Left ventricle myocardium inferior (tissue), 1 donor: ENCODE data around the gene TESPA1. TPM values are rescaled to one million over a fixed set of nuclear protein-coding genes. Genes with fewer than 3 reads are reported as not detected.

Source experiments
- DNase-seq: peaks from one replicate; pipeline ENCODE4 v3.0.0-alpha.2; 2020
- H3K27ac ChIP-seq: fragments of 200-600 bp; replicated peaks from 2 replicates; pipeline ENCODE4 v1.8.0; 2021
- H3K27me3 ChIP-seq: fragments of 200-600 bp; 2 replicates; pipeline ENCODE4 v1.8.0; 2021; ENCODE audit warnings: low read depth
- H3K36me3 ChIP-seq: fragments of 200-600 bp; 2 replicates; pipeline ENCODE4 v1.8.0; 2021
- H3K4me1 ChIP-seq: fragments of 200-600 bp; 2 replicates; pipeline ENCODE4 v1.8.0; 2021
- H3K4me3 ChIP-seq: fragments of 200-600 bp; 2 replicates; pipeline ENCODE4 v1.8.0; 2021; ENCODE audit warnings: mild to moderate bottlenecking, moderate library complexity
- H3K9me3 ChIP-seq: fragments of 200-600 bp; replicated peaks from 2 replicates; pipeline ENCODE4 v1.8.0; 2021
- intact Hi-C: fragments of 100-400 bp; cut with micrococcal nuclease; formaldehyde crosslinking; loops from one replicate; pipeline ENCODE4 v1.11.0; 2022
- long read RNA-seq: library from polyadenylated mRNA; unstranded; transcript quantifications from one replicate; pipeline ENCODE4 v2.0.0, GENCODE V29; 2021
- total RNA-seq: library from RNA; stranded (reverse); fragmentation: NEBNext Ultra II Directional; extraction: Animal tissue kit (Norgen Biotek cat#: 25700); gene quantifications from one replicate; pipeline ENCODE4 v1.2.1, GENCODE V29; 2021
- TF ChIP-seq, protein P1 (sequence below): fragments of 200-600 bp; IDR thresholded peaks from 2 replicates; pipeline ENCODE4 v1.8.0; 2021; ENCODE audit warnings: antibody characterized with exemption, mild to moderate bottlenecking, borderline replicate concordance
- donor health status: DM: no; HTN: yes; CAD: no; lungs with severe emphysema.

The TESPA1 gene
- total RNA-seq, result 0.27 TPM
- long read RNA-seq, result 0 reads

GRCh38 chr12:54984658-54985376 is at the start of gene TESPA1:
Gene TESPA1, minus strand, starts transcription at chr12:54984762. Its CDS starts 10,200 bp downstream, at chr12:54974562.
- Histone ChIP-seq H3K4me1 (peaks cover 19% of the 10 kb centered on the region), H3K9me3 (no peaks in the 10 kb centered on the region), H3K27me3 (peaks cover 24% of the 10 kb centered on the region), H3K27ac (peak within 1 kb of the TSS; percentile 47), H3K36me3 (no peaks in the 10 kb centered on the region), H3K4me3 (peak within 1 kb of the TSS; percentile 10)
- TF ChIP-seq, protein P1, sequence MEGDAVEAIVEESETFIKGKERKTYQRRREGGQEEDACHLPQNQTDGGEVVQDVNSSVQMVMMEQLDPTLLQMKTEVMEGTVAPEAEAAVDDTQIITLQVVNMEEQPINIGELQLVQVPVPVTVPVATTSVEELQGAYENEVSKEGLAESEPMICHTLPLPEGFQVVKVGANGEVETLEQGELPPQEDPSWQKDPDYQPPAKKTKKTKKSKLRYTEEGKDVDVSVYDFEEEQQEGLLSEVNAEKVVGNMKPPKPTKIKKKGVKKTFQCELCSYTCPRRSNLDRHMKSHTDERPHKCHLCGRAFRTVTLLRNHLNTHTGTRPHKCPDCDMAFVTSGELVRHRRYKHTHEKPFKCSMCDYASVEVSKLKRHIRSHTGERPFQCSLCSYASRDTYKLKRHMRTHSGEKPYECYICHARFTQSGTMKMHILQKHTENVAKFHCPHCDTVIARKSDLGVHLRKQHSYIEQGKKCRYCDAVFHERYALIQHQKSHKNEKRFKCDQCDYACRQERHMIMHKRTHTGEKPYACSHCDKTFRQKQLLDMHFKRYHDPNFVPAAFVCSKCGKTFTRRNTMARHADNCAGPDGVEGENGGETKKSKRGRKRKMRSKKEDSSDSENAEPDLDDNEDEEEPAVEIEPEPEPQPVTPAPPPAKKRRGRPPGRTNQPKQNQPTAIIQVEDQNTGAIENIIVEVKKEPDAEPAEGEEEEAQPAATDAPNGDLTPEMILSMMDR, result no peak
- peak; percentile 60 for DNase-seq
- intact Hi-C loops, result no loop called here

DNA sequence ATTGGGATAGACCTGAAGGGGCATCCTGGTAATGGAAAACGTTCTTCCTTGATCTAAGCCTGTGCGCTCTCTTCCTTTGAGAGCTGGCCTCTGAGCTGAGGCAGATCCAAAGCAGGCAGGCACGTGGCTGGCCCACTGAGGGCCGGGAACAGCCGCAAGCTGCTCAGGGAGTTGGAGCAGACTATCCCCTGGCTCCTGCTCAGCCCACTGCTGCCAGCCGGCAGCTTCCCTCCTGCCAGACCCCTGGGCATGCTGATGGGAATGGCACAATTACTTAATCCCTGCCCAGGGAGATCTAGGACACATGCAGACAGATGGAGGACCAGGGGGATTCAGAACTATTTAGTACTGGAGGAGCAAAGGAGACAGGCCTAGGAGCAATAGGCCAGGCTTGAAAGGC is 49.7 kb upstream of the TESPA1 start:
- DNase-seq, result no peak
- H3K36me3 ChIP-seq, result no peaks in the 10 kb centered on the region
- H3K4me1 ChIP-seq, result no peaks in the 10 kb centered on the region
- no peaks in the 10 kb centered on the region for H3K9me3 ChIP-seq
- no peak overlapping the region for H3K27ac ChIP-seq
- no peak overlapping the region for H3K4me3 ChIP-seq
- intact Hi-C loops, result no loop called here
- TF ChIP-seq, protein P1, result no peak
- peaks cover 62% of the 10 kb centered on the region for H3K27me3 ChIP-seq

GRCh38 chr12:55025508-55025907 is 40.9 kb upstream of the TESPA1 start:
- H3K4me3 ChIP-seq, result no peak overlapping the region
- H3K27me3 ChIP-seq, result peaks cover 73% of the 10 kb centered on the region
- H3K9me3 ChIP-seq, result no peaks in the 10 kb centered on the region
- no peaks in the 10 kb centered on the region for H3K36me3 ChIP-seq
- no peaks in the 10 kb centered on the region for H3K4me1 ChIP-seq
- H3K27ac ChIP-seq, result no peak overlapping the region
- TF ChIP-seq, protein P1, result no peak
- intact Hi-C loops, result no loop called here
- DNase-seq, result no peak

DNA sequence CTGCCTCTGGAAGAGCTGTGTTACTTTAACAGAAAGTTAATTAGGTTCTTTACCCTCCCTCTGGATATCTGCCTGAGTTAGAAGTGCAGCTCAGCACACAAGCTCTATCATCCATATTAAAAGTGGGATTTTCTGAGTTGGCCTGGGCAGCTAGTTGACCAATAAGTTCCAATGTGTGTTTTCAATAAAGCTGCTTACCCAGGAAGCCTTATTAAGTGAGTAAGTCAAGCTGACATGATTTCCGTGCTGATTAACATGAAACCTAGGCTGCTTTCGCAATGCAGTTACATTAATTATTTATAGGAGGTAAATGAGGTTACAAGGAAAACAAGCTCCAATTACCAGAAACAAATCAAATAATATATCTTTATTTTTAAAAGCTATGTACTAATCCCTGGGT is 40.0 kb upstream of the TESPA1 start:
- no peaks in the 10 kb centered on the region for H3K4me1 ChIP-seq
- TF ChIP-seq, protein P1, result no peak
- H3K27ac ChIP-seq, result no peak overlapping the region
- DNase-seq, result no peak
- H3K36me3 ChIP-seq, result no peaks in the 10 kb centered on the region
- intact Hi-C loops, result no loop called here
- no peaks in the 10 kb centered on the region for H3K9me3 ChIP-seq
- H3K4me3 ChIP-seq, result no peak overlapping the region
- H3K27me3 ChIP-seq, result peaks cover 66% of the 10 kb centered on the region

GRCh38 chr12:55019784-55020183 is 35.2 kb upstream of the TESPA1 start, which contains the start of gene NEUROD4:
Gene NEUROD4, plus strand, starts transcription at chr12:55019974. Its CDS starts 6,466 bp downstream, at chr12:55026440.
- intact Hi-C loops, result no loop called here
- DNase-seq, result peak; percentile 19
- no peaks in the 10 kb centered on the region for H3K4me1 ChIP-seq
- peaks cover 65% of the 10 kb centered on the region for H3K27me3 ChIP-seq
- no peak within 1 kb of the TSS for H3K27ac ChIP-seq
- TF ChIP-seq, protein P1, result no peak
- H3K36me3 ChIP-seq, result no peaks in the 10 kb centered on the region
- no peaks in the 10 kb centered on the region for H3K9me3 ChIP-seq
- H3K4me3 ChIP-seq, result no peak within 1 kb of the TSS
